HG02870 (cell line): Measurements from ENCODE around the gene P2RY11.

Source experiments
- ATAC-seq: cut with Tn5 transposase; IDR thresholded peaks from one replicate; pipeline ENCODE4 v1.9.1; 2021; ENCODE audit warnings: mild to moderate bottlenecking, moderate library complexity; ENCODE audit not compliant: unreplicated experiment

Gene P2RY11, protein sequence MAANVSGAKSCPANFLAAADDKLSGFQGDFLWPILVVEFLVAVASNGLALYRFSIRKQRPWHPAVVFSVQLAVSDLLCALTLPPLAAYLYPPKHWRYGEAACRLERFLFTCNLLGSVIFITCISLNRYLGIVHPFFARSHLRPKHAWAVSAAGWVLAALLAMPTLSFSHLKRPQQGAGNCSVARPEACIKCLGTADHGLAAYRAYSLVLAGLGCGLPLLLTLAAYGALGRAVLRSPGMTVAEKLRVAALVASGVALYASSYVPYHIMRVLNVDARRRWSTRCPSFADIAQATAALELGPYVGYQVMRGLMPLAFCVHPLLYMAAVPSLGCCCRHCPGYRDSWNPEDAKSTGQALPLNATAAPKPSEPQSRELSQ

GRCh38 chr19:10111405-10111811 is at the start of gene P2RY11:
P2RY11 (plus strand) TSS chr19:10111693; CDS start chr19:10111722, 29 bp downstream.
- ATAC-seq: no peak

DNA sequence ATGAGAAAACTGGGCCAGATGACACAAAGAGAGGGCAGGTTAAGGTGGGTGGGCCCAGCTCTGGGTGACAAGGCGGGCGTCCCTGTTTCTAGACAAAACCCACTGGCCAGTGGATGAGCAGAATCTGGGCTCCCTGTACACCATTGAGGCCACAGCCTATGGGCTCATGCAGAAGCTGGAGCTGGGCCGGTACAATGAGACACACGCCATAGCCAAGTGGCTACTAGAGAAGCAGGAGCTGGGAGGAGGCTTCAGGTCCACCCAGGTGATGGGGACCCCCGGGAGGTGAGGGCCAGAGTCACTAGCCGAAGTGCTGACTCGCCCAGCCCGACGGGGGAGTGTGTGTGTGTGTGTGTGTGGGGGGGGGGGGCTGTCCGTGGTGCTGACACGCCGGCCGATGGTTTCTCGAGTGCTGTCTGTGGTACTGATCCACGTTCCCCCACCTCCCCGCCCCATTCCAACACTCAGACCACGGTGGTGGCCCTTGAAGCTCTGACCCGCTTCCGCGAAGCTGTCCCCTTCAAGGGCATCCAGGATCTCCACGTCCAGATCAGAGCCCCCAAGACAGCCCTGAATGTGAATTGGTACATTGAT is 49.7 kb upstream of the P2RY11 start:
- ATAC-seq: no peak

DNA sequence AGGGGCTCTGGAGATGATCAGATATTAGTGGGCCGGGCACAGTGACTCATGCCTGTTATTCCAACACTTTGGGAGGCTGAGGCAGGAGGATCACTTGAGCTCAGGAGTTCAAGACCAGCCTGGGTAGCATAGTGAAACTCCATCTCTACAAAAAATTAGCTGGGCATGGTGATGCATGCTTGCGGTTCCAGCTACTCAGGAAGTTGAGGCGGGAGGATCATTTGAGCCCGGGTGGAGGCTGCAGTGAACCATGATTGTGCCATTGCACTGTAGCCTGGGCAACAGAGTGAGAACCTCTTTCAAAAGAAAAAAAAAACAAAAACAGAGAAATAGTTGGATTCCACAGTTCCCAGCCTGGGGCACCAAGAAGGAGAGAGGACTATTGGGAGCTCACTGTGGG is 43.3 kb upstream of the P2RY11 start:
- no peak for ATAC-seq

GRCh38 chr19:10069046-10069445 is 42.4 kb upstream of the P2RY11 start:
- no peak for ATAC-seq

DNA sequence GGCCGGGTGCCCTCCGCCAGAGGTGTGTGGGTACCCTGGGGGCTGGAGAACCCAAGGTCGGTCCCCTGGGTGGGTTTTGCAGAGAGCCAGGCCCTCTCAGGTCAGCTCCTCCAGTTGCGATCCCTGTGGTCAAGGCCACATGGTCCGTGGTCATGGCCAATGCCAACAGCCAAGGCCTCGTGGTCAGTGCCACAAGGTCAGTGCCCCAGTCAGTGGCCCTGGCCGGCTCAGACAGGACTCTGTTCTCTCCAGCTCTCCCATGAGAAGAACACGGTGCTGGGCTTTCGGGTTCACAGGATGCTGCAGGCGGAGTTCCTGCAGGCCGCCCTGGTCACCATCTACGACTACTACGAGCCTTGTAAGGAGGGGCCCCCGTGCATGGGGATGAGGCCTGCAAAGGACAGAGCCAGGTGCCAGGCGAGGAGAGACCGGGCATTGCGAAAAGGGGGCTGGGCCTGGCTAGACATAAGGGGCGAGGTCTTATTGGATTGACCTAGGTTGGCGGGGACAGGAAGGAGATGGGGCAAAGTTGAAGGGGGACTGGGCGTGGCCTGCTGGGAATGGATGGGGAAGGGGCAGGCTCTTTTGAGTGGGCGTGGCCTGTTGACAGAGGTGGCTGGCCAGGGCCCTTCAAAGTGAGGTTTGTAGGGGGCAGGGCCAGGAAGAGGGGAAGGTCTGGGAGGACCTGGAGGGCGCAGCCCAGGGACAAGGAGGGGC is 40.6 kb upstream of the P2RY11 start:
- ATAC-seq: no peak

DNA sequence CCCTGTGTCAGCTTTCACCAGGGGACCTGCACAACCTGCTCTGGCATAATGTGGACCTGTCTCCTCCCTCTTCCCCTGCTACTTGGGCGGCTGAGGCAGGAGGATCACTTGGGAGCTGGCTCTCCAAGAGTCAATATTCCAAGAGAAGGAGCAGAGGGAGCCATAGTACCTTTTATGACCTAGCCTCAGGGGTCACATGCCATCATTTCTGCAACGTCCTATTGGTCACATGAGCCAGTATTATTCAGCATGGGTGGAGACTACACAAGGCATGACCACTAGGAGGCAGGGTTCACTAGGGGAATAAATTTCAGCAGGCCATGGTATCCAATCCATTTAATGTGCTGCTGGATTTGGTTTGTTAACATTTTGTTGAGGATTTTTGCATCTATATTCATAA is 37.3 kb upstream of the P2RY11 start:
- ATAC-seq: no peak

DNA sequence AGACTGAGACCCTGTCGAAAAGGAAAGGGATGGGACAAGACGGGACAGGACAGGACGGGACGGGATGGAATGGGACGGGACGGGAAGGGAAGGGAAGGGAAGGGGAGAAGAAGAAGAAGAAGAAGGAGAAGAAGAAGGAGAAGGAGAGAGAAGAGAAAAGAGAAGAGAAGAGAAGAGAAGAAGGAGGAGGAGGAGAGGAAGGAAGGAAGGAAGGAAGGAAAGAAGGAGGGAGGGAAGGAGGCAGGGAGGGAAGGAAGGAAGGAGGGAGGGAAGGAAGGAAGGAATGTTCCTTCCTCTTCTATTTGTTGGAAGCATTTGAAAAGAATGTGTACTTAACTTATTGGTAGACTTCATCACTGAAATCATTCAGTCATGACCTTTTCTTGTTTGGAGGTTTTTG is 35.0 kb upstream of the P2RY11 start:
- ATAC-seq: no peak

GRCh38 chr19:10078329-10078728 is 33.2 kb upstream of the P2RY11 start:
- no peak for ATAC-seq

DNA sequence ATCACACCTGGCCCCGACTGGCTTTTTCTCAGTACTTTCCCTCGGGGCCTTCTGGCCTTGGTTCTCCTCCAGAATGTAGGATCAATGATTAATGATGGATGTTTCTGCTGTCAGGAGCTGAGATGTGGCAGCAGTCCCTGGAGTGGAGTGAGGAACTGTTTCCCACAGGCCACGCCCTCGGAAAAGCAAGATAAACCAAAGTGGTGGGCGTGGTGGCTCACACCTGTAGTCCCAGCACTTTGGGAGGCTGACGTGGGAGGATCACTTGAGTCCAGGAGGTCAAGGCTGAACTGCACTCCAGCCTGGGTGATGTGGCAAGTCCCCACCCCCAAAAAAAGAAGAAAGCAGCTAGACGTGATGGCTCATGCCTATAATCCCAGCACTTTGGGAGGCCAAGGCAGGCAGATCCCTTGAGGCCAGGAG is 32.5 kb upstream of the P2RY11 start:
- no peak for ATAC-seq

DNA sequence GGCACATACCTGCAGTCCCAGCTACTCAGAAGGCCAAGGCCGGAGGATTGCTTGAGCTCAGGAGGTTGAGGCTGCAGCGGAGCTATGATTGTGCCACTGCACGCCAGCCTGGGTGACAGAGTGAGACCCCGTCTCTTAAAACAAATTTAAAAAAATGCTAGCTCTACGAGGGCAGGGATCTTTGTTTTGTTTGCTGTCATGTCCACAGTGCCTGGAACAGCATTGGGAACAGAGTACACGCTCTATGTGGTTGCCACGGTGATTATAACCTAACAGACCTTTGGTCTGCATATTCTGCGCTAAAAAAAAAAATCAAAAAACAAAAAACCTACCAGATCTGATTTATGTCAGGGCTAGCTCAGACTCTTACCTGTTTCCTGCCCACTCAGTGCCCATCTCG is 27.6 kb upstream of the P2RY11 start:
- ATAC-seq: no peak

GRCh38 chr19:10084803-10085202 is 26.7 kb upstream of the P2RY11 start:
- ATAC-seq: no peak

GRCh38 chr19:10085641-10086590 is 25.6 kb upstream of the P2RY11 start, which contains the start of gene SHFL:
SHFL (plus strand) TSS chr19:10086317; CDS start chr19:10086428, 111 bp downstream.
- ATAC-seq: peak; percentile 84

DNA sequence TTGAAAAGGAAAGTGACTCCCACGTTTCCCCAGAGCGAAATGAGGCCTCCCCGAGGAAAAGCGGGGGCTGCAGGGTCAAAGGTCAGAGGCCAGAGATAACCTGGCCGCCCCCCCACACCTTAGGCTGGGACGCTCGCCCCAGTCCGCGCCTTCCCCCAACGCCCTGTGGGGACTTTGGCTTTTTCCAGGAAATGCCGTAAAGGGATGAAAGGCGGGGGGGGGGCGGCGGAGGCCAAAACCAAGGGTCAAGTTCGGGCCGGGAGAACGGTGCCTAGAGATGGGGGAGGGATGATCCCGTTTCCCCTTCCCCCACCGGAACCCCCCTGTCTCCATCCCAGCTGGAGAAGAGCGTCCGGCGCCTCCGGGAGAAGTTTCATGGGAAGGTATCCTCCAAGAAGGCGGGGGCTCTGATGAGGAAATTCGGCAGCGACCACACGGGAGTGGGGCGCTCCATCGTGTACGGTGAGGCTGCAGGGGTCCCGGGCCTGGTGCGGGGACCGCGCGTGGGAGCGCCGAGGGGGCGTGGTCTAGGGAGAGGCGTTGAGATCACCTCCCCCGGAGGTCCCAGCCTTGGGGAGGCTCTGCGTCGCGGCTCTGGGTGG is 24.8 kb upstream of the P2RY11 start:
- ATAC-seq: peak; percentile 14

DNA sequence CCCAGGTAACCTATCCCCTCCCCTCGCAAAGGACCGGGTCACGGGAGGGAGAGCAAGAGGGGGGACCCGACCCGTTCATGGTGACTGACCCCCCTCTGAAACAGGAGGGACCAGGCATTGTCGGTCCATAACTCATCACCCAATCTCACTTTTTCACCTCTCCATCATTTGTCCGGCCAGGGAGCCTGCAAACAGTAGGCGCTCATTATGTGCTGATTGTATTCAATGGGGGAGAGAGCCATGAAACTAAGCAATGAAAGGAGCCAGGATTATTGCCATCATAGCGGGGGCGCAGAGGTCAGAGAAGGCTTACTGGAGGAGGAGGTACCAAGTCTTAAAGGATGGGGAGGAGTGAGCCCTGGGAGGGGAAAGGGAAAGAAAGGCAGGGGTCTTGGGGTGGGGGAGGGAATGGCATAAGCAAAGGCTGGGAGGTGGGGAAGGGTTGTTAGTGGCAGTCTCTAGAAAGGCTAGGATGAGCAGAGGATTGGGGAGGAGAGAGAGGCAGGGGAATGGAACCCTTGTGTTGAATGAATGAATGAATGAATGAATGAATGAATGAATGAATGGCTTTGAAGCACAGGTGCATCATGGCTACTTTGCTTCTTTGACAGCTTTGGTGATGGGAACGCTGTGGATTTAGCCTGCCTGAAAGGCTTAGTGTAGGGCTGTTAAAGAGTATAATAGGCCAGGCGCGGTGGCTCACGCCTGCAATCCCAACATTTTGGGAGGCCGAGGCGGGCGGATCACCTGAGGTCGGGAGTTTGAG is 24.0 kb upstream of the P2RY11 start:
- no peak for ATAC-seq

GRCh38 chr19:10088949-10089554 is 22.4 kb upstream of the P2RY11 start:
- ATAC-seq: no peak

- ATAC-seq: no peak
Measured at GRCh38 chr19:10089801-10090375, 21.6 kb upstream of the P2RY11 start.

DNA sequence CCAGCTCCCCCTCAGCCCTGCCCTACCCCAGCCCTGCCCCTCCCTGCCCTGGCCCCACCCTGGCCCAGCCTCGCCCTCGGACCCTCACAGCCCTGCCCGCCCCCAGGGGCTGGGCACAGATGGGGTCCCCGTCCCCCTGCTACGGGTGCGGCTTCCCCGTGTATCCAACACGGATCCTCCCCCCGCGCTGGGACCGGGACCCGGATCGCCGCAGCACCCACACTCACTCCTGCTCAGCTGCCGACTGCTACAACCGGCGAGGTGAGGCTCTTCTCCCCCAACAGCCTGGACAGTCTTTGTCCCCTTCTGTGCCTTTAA is 20.2 kb upstream of the P2RY11 start:
- no peak for ATAC-seq

DNA sequence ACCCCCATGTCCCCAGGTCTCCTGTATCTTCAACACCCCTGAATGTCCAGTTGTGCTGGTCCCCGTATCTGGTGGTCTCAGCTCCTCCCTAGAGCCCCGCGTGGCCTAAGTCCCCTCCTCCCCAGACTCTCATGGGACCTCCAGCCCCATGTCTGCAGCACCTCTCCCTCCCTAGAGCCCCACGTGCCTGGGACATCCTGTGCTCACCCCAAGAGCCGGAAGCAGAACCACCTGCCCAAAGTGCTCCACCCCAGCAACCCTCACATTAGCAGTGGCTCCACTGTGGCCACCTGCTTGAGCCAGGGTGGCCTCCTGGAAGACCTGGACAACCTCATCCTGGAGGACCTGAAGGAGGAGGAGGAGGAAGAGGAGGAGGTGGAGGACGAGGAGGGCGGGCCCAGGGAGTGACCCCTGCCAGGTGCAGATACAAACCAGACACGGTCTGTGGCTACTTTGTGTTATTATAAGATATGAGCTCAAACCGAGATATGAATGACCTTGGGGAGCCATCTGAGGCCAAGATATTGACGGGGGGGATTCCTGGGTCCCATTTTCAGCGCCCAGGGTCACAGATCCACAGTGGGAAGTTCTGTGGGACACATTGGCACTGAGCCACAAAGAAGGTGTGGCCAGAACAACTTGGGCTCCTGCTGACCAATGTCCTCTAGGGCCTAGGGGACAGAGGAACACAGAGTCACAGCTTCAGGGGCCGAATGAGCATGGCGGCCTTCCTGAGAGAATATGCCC is 19.4 kb upstream of the P2RY11 start:
- ATAC-seq: no peak
